T-helper 2 cell treated with Interferon-gamma antibody and Interleukin-4, amounts not matched to agents 5 μg/mL and 100 μg/mL, for 36 hours (primary cell): Measurements from ENCODE around the gene EPB41L4B.

Experiments
- DNase-seq: peaks from one replicate; pipeline ENCODE4 v3.0.0; 2021; ENCODE audit warnings: low spot score
- H3K27ac Mint-ChIP-seq: one replicate; pipeline ENCODE4 v1.8.0; 2021; ENCODE audit warnings: mild to moderate bottlenecking, mixed read lengths
- H3K27me3 Mint-ChIP-seq: one replicate; pipeline ENCODE4 v1.8.0; 2021; ENCODE audit warnings: low read depth, mixed read lengths
- H3K36me3 Mint-ChIP-seq: one replicate; pipeline ENCODE4 v1.8.0; 2021; ENCODE audit warnings: low read depth, mixed read lengths
- H3K4me1 Mint-ChIP-seq: one replicate; pipeline ENCODE4 v1.8.0; 2021; ENCODE audit warnings: low read depth, mixed read lengths
- H3K4me3 Mint-ChIP-seq: one replicate; pipeline ENCODE4 v1.8.0; 2022; ENCODE audit warnings: mild to moderate bottlenecking, moderate library complexity, mixed read lengths
- H3K9me3 Mint-ChIP-seq: one replicate; pipeline ENCODE4 v1.8.0; 2021; ENCODE audit warnings: mixed read lengths

EPB41L4B gene

DNA sequence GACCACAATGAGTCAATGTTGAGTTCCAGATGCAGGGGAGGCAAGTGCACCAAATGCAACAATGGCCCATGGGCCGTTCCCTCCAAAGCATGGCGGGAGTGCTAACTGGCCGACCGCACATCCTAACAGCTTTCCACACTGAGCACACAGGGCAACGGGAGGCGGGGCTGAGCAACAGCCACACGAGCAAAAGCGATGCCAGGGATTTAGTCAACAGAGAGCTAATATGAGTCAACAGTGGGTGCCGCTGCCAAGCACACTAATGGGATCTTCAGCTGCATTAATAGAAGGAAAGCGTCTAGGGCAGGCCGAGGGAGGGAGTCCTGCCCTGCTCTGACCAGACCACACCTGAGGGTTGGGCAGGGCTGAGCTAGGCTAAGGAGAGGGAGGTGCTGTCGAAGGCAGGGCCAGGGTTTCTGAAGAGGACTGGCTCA lies 4.6 kb downstream of the EPB41L4B start:
- H3K9me3 Mint-ChIP-seq = no peaks in the 10 kb centered on the region
- H3K4me3 Mint-ChIP-seq = no peak overlapping the region
- peaks cover 5% of the 10 kb centered on the region for H3K4me1 Mint-ChIP-seq
- no peaks in the 10 kb centered on the region for H3K36me3 Mint-ChIP-seq
- no peak overlapping the region for H3K27ac Mint-ChIP-seq
- no peak for DNase-seq
- H3K27me3 Mint-ChIP-seq = peaks cover 66% of the 10 kb centered on the region

DNA sequence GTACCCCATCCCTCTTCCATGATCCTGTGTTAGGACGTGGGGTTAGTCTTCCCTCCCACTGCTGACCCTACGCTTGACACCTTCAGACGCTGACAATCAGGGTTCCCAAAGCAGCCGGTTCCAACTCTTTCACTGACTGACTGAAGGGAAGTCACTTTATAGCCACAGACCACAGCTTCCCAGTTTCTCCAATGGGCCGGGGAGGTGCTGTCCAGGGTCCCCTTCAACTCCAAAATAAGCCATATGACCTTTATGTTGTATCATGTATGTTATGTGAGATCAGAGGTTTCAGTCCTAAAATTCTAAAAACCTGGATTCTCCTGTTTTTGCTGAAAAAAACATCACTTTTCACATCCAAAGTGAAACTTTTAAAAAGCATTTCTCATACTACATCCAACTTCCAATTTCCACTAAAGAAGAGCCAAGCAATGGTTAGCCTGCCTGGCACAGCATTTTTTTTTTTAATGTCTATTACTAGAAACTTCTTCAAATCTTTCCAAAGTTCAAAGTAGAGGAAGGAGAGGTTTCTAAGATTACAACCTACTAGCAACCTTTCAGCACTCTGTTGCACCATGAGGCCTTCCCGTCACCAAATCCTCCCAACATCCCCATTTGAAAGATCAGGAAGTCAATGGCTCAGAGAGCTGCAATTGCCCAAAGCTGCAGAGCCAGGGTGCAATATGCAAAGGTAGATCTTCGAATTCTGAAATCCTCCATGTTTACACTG lies 5.2 kb downstream of the EPB41L4B start:
- H3K36me3 Mint-ChIP-seq = no peaks in the 10 kb centered on the region
- peaks cover 2% of the 10 kb centered on the region for H3K4me1 Mint-ChIP-seq
- no peak overlapping the region for H3K4me3 Mint-ChIP-seq
- H3K9me3 Mint-ChIP-seq = no peaks in the 10 kb centered on the region
- H3K27me3 Mint-ChIP-seq = peaks cover 65% of the 10 kb centered on the region
- H3K27ac Mint-ChIP-seq = no peak overlapping the region
- DNase-seq = no peak

DNA sequence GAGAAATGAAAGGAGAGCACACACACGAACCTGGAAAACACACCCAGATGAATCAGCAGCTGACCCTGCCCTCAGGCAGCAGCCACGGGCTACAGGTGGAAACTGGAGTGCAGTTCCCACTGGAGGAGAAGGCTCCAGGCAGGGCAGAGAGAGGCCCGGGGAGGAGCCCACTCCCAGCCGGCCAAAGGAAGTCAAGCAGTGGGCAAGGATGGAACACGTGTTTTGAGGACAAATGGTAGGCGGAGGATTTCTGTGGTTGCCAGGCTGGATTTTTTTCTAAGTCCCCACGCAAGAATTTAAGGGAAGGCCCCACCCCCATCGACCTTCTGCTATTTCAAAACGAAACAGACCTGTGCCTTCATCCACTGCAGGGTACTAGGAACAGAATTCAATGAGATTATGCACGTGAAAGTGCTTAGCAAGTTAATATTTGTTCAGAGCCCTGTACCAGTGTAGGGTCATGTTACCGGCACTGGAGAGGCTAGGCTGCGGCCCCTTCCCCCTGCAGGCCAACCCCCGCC lies 6.8 kb downstream of the EPB41L4B start:
- no peaks in the 10 kb centered on the region for H3K9me3 Mint-ChIP-seq
- no peaks in the 10 kb centered on the region for H3K4me1 Mint-ChIP-seq
- no peak overlapping the region for H3K4me3 Mint-ChIP-seq
- H3K27me3 Mint-ChIP-seq = peaks cover 70% of the 10 kb centered on the region
- no peak for DNase-seq
- no peaks in the 10 kb centered on the region for H3K36me3 Mint-ChIP-seq
- H3K27ac Mint-ChIP-seq = no peak overlapping the region

DNA sequence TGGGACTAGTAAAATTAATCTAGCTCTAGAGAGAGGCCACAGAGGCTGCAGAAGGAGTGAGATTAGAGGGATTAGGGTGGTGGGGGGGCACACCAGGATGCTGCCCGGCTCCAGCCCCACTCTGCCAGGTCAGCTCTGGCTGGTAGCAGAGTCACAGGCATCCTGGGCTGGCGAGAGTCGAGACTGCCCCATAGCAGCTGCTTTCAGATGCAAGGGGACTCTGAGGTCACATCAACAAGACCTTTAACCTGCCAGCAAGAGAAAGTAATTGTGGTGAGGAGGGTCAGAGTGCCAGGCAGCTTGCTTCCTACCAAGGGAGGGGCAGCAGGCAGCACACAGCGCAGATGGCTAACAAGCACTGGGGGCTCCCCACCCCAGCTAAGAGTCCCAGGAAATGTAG lies 7.5 kb downstream of the EPB41L4B start:
- Mint-ChIP-seq H3K36me3 (no peaks in the 10 kb centered on the region), H3K27me3 (peaks cover 63% of the 10 kb centered on the region)

DNA sequence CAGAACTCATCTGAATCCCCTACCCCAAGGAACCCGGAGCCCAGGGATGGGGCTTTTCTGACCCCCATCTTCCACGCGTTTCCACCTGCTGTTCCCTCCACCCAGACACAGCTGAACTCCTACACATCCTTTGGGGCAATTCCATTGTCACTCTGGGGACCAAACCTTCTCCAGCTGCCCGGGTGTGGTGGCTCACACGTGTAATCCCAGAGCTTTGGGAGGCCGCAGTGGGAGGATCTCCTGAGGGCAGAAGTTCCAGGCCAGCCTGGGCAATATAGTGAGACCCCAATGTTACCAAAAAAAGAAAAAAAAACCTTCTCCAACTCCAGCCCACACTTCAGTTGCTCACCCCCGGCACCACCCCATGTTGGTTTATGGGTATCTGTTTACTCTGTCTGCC lies 8.1 kb downstream of the EPB41L4B start:
- Mint-ChIP-seq H3K36me3 (no peaks in the 10 kb centered on the region), H3K27ac (no peak overlapping the region), H3K27me3 (peaks cover 60% of the 10 kb centered on the region), H3K4me1 (no peaks in the 10 kb centered on the region), H3K9me3 (no peaks in the 10 kb centered on the region), H3K4me3 (no peak overlapping the region)
- DNase-seq = no peak

More for the DNA sequence above, 7.5 kb downstream of the EPB41L4B start:
- Mint-ChIP-seq H3K27ac (no peak overlapping the region), H3K4me1 (no peaks in the 10 kb centered on the region), H3K9me3 (no peaks in the 10 kb centered on the region), H3K4me3 (no peak overlapping the region)
- no peak for DNase-seq

DNA sequence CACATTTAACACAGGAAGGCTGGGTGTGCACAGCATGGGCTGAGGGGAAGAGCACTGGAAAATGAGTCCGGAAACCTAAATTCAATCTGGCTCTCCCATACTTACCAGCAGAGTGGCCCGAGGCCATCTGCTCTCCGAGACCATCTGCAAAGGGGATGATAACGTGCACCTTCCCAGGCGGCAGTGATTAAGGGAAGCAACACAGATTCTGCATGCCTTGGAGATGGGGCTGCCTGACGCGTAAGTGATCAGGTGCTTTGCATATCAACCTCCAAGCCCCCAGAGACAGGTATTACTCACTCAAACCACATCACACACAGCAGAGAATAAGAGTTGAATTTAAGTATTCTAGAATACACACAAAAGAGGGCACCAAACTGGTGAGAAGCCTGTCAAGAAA lies 9.1 kb downstream of the EPB41L4B start:
- Mint-ChIP-seq H3K4me1 (no peaks in the 10 kb centered on the region), H3K9me3 (no peaks in the 10 kb centered on the region), H3K4me3 (no peak overlapping the region), H3K27me3 (peaks cover 50% of the 10 kb centered on the region), H3K36me3 (no peaks in the 10 kb centered on the region), H3K27ac (no peak overlapping the region)
- no peak for DNase-seq

DNA sequence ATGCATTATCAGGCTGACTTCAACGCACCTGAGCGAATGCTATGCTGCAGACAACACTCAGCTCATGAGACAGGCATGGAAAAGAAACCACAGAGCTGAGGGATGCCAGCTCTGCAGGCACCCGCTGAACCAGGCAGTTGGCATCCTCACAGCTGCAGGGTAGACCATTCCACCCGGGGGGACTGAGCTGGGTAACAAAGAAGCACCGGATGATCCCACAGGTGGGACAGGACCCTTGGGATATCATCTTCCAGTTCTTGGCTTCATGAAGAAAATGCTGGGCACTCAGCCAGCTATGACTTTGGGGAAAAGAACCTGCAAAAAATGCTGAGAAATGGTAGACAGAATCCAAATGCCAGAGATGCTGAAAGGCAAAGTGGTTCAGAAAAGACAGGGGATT lies 9.6 kb downstream of the EPB41L4B start:
- Mint-ChIP-seq H3K27ac (no peak overlapping the region), H3K9me3 (no peaks in the 10 kb centered on the region), H3K36me3 (no peaks in the 10 kb centered on the region)

DNA sequence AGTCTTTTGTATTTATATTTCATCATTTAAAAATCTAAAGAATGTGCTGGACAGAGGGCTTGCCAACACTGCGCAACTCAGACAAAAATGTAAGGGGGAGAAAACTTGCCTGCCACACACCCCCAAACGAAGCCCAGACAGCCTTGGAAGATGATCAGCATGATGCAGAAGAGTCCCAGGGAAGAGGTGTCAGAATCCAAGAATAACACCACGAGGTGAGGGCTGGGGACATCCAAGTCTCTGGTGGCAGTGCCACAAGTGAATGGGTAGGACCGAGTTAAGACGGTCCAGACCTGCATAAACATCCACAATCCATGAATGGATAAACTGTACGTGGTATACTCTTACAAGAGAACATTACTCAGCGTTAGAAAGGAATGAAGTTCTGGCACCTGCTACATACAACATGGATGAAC lies 10.4 kb downstream of the EPB41L4B start:
- Mint-ChIP-seq H3K9me3 (no peaks in the 10 kb centered on the region), H3K36me3 (no peaks in the 10 kb centered on the region), H3K27me3 (peaks cover 38% of the 10 kb centered on the region), H3K4me3 (no peak overlapping the region), H3K27ac (no peak overlapping the region), H3K4me1 (no peaks in the 10 kb centered on the region)
- no peak for DNase-seq

More for the DNA sequence above, 9.6 kb downstream of the EPB41L4B start:
- peaks cover 45% of the 10 kb centered on the region for H3K27me3 Mint-ChIP-seq
- DNase-seq = no peak
- H3K4me1 Mint-ChIP-seq = no peaks in the 10 kb centered on the region
- H3K4me3 Mint-ChIP-seq = no peak overlapping the region

DNA sequence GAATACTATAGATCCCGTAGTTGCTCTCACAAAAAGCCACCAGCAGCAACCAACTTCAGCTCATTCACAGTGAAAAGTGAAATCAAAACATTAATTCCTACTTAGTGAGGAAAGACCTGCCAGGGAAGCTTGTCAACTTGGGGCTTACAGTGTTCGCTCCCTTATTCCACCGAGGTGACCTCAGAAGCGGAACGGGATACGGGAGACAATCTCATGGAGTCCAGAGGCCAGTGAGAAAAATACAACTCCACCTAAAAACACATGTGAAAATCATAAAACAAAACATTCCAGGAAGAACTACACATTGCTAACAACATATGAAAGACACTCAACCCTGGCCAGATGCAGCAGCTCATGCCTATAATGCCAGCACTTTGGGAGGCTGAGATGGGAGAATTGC lies 11.6 kb downstream of the EPB41L4B start:
- H3K4me1 Mint-ChIP-seq = no peaks in the 10 kb centered on the region
- H3K27me3 Mint-ChIP-seq = peaks cover 31% of the 10 kb centered on the region
- H3K4me3 Mint-ChIP-seq = no peak overlapping the region
- DNase-seq = no peak
- H3K27ac Mint-ChIP-seq = no peak overlapping the region
- no peaks in the 10 kb centered on the region for H3K9me3 Mint-ChIP-seq
- no peaks in the 10 kb centered on the region for H3K36me3 Mint-ChIP-seq

DNA sequence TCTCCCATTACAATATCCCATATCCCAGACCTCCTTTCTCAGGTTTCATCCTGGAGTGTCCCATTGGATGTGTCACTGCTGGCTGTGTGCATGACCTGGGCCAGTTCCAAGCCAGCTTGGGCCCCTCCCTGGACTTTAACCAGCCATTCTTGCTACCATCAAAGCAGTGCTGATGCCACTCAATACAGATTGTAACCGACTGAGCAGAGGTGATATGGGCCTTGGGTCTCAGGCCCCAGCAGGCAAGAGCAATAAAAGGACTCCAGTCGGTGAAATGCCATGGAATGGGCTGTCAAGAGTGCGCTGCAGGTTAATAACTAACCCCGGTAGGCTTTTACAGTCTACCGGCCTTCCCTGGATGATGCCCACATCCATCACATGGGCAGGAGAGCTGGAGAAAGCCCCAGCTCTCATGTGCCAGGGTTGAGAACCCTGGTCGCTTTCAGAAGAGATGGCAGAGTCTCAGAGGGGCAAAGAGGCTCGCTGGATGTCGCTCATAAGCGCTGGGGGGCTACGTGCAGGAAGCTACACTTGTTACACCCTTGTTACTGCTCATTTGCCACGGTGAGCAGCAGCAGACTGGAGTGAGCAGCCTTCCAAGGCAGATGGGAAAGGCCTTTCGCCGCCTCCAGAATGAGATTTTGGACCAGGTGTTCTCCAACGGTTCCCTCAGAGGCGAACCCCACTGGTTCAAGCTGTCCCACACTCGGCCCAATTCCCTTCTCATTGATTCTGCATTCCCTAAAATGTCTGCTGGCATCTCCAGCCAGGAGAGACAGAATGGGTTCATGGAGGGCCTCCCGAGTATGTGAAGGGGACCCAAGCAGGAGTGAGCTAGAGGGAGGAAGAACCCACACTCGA lies 13.2 kb downstream of the EPB41L4B start:
- no peaks in the 10 kb centered on the region for H3K36me3 Mint-ChIP-seq
- H3K4me3 Mint-ChIP-seq = no peak overlapping the region
- H3K9me3 Mint-ChIP-seq = no peaks in the 10 kb centered on the region
- H3K27me3 Mint-ChIP-seq = peaks cover 20% of the 10 kb centered on the region
- H3K4me1 Mint-ChIP-seq = no peaks in the 10 kb centered on the region
- H3K27ac Mint-ChIP-seq = no peak overlapping the region
- no peak for DNase-seq

DNA sequence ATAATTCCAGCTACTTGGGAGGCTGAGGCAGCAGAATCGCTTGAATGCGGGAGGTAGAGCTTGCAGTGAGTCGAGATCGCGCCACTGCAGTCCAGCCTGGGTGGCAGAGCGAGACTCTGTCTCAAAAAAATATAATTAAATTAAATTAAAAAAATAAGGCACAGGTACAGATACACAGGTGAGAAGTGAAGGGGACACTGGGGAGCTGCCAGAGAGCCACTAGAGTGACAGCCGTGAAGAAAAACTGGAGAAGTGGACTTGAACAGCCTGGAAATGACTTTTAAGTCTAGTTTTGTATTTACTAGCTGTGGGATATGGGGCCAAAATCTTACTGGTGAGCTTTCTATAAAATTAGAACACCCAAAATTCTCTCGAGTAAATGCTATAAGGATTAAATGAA lies 15.1 kb downstream of the EPB41L4B start:
- Mint-ChIP-seq H3K4me3 (no peak overlapping the region), H3K27me3 (peaks cover 20% of the 10 kb centered on the region), H3K27ac (no peak overlapping the region), H3K4me1 (no peaks in the 10 kb centered on the region), H3K36me3 (no peaks in the 10 kb centered on the region), H3K9me3 (no peaks in the 10 kb centered on the region)
- DNase-seq = no peak

DNA sequence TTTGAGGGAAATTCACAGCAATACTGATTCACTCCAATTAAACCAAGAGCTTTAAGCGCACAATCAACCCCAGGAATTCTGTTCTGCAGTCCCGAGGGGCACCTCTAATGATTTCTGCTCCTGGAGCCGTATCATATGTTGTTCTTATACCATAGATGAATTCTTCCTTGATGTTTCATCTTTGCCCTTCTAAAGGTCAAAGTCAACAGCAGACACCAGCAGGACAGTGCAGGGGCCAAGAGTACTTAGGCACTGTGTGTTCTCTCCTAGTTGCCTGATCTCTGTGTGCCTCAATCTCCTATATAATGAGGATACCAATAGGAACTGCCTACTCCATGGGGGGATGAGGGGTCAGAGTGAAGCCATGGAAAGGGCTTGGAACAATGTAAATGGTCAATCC lies 16.5 kb downstream of the EPB41L4B start:
- H3K4me1 Mint-ChIP-seq = no peaks in the 10 kb centered on the region
- no peak overlapping the region for H3K4me3 Mint-ChIP-seq
- no peaks in the 10 kb centered on the region for H3K9me3 Mint-ChIP-seq
- H3K36me3 Mint-ChIP-seq = no peaks in the 10 kb centered on the region
- no peak for DNase-seq
- H3K27ac Mint-ChIP-seq = no peak overlapping the region
- peaks cover 17% of the 10 kb centered on the region for H3K27me3 Mint-ChIP-seq

DNA sequence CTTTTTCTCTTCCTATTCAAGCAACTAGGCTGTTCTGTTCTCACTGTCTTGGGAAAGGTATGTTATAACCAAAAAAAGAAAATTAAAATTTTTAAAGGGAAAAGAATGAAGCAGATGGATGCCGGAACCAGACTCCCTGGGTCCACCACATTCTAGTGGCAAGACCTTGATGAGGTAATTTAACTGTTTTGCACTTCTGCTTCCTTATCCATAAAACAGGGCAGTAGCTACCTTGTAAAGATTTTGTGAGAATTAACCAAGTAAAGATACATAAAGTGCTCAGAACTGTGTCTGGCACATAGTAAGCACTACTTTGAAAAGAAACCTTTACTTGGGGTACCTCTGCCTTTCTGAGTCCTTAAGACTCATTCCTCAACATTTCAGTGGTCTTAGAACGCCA lies 17.0 kb downstream of the EPB41L4B start:
- H3K4me1 Mint-ChIP-seq = no peaks in the 10 kb centered on the region
- no peak overlapping the region for H3K27ac Mint-ChIP-seq
- no peak overlapping the region for H3K4me3 Mint-ChIP-seq
- peaks cover 16% of the 10 kb centered on the region for H3K27me3 Mint-ChIP-seq
- DNase-seq = no peak
- no peaks in the 10 kb centered on the region for H3K36me3 Mint-ChIP-seq
- no peaks in the 10 kb centered on the region for H3K9me3 Mint-ChIP-seq

DNA sequence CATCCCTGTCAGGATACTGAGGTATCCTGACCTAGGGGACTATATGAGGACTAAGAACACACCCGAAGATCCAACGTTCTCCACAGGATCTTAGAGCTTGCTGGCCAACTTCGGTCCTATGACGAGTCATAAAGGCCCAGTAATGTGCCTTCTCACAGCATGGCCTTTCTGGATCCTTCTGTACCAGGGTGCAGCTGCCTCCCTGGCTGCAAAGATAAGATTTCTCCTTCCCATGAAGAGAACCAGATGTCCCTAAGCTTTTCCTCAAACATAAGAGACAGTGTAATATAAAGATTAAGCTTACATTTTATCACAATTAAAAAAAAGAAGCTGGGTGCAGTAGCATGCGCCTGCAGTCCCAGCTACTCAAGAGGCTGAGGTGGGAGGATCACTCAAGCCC lies 18.3 kb downstream of the EPB41L4B start:
- peaks cover 1% of the 10 kb centered on the region for H3K4me1 Mint-ChIP-seq
- DNase-seq = no peak
- H3K27ac Mint-ChIP-seq = no peak overlapping the region
- H3K9me3 Mint-ChIP-seq = no peaks in the 10 kb centered on the region
- peaks cover 13% of the 10 kb centered on the region for H3K27me3 Mint-ChIP-seq
- H3K4me3 Mint-ChIP-seq = no peak overlapping the region
- H3K36me3 Mint-ChIP-seq = no peaks in the 10 kb centered on the region
